K562 (cell line): ENCODE measurements around the gene ECE2. TPM values are rescaled to one million over a fixed set of nuclear protein-coding genes. Genes with fewer than 3 reads are reported as not detected.

Experiments used
- ATAC-seq: fragments of 200-7000 bp; cut with Tn5 transposase; 3 replicates; pipeline ENCODE4 v1.9.1; 2020; ENCODE audit warnings: moderate library complexity
- BruUV-seq: library from RNA; stranded (reverse); fragments of 400-500 nt; replicated peaks from 2 replicates; lab custom pipeline; 2021; lab: Mats Ljungman, UMichigan
- CTCF ChIA-PET: fragments of 300-600 bp; formaldehyde crosslinking; extraction: SDS; loops from one replicate; lab custom pipeline; 2021; ENCODE audit warnings: low intra/inter-chr PET ratio; lab: Yijun Ruan, JAX
- POLR2A ChIA-PET: fragments of 300-600, 350-650 bp; sonication (Branson Sonifier 250); formaldehyde crosslinking; extraction: SDS; loops from one replicate; lab custom pipeline; 2021; ENCODE audit warnings: antibody characterized with exemption, inconsistent platforms; lab: Yijun Ruan, JAX
- DNase-seq, 4 experiments: peaks; one replicate each; pipeline versions ENCODE4 v3.0.0 to v3.0.0-alpha.2; 2011 to 2018; ENCODE audit warnings: low spot score in 3 of 4, mixed read lengths in 3 of 4; ENCODE audit errors: extremely low read depth in 1 of 4
- FAIRE-seq: peaks from 2 replicates; lab custom pipeline; 2011; peaks lifted over from hg19 to GRCh38; lab: Jason Lieb, UNC
- H2AFZ ChIP-seq: 2 replicates; pipeline ENCODE4 v1.6.0; 2011; ENCODE audit warnings: low read depth, low read length, control low read depth, inconsistent platforms
- H3K27ac ChIP-seq: fragments of 200-600 bp; 3 replicates; pipeline ENCODE4 v1.8.0; 2011; ENCODE audit warnings: low read depth, mild to moderate bottlenecking, control low read depth, inconsistent platforms, low read length, moderate library complexity, mixed read lengths; ENCODE audit errors: extremely low read depth
- H3K27me3 ChIP-seq, 2 experiments: fragments of 300-600 bp in 1 of 2; 2 replicates in 1 of 2; 3 replicates in 1 of 2; pipeline versions ENCODE4 v1.6.0 to v1.8.0; 2011; ENCODE audit warnings: inconsistent platforms in 2 of 2, low read length in 2 of 2, mild to moderate bottlenecking in 1 of 2, mixed read lengths in 1 of 2, moderate library complexity in 1 of 2; ENCODE audit not compliant: control insufficient read depth in 2 of 2, insufficient read depth in 2 of 2
- H3K36me3 ChIP-seq: fragments of 300-600 bp; 3 replicates; pipeline ENCODE4 v1.8.0; 2011; ENCODE audit warnings: mild to moderate bottlenecking, low read length, inconsistent platforms; ENCODE audit not compliant: control insufficient read depth, insufficient read depth
- H3K4me1 ChIP-seq, 2 experiments: fragments of 200-600 bp in 1 of 2; replicated peaks in 1 of 2; 2 replicates in 1 of 2; 3 replicates in 1 of 2; pipeline versions ENCODE4 v1.5.1 to v1.8.0; 2011; ENCODE audit warnings: inconsistent platforms in 2 of 2, low read length in 2 of 2, mild to moderate bottlenecking in 1 of 2, mixed read lengths in 1 of 2, moderate library complexity in 1 of 2; ENCODE audit not compliant: control insufficient read depth in 2 of 2, insufficient read depth in 2 of 2
- H3K4me2 ChIP-seq: 2 replicates; pipeline ENCODE4 v1.6.1; 2011; ENCODE audit warnings: low read length, control low read depth, inconsistent platforms, mixed read lengths; ENCODE audit not compliant: insufficient read depth
- H3K4me3 ChIP-seq: fragments of 200-600 bp; sonication (generic), shearing (Covaris generic); 2 replicates; pipeline ENCODE4 v1.5.1; 2016; ENCODE audit warnings: control low read depth, inconsistent platforms
- H3K79me2 ChIP-seq: fragments of 200-600 bp; 3 replicates; pipeline ENCODE4 v1.8.0; 2011; ENCODE audit warnings: low read length, inconsistent platforms; ENCODE audit not compliant: control insufficient read depth, insufficient read depth
- H3K9ac ChIP-seq, 2 experiments: 2 replicates each; pipeline versions ENCODE4 v1.6.0 to v1.6.1; 2011; ENCODE audit warnings: low read depth in 2 of 2, low read length in 2 of 2, control low read depth in 1 of 2, inconsistent platforms in 1 of 2, mild to moderate bottlenecking in 1 of 2, mixed read lengths in 1 of 2; ENCODE audit not compliant: insufficient read depth in 1 of 2
- H3K9me1 ChIP-seq: one replicate; pipeline ENCODE4 v1.6.0; 2011; ENCODE audit warnings: inconsistent platforms, mild to moderate bottlenecking, low read length, moderate library complexity; ENCODE audit not compliant: control insufficient read depth, insufficient read depth
- H3K9me3 ChIP-seq: replicated peaks from 2 replicates; pipeline ENCODE4 v1.5.1; 2011; ENCODE audit warnings: low read depth, low read length, inconsistent platforms; ENCODE audit not compliant: control insufficient read depth, insufficient read depth
- H4K20me1 ChIP-seq: replicated peaks from 2 replicates; pipeline ENCODE4 v1.6.1; 2011; ENCODE audit warnings: low read length, inconsistent platforms, mixed read lengths; ENCODE audit not compliant: control insufficient read depth, insufficient read depth
- ELK3 ChIP-seq: fragments of 450-650 bp; formaldehyde crosslinking; IDR thresholded peaks from 2 replicates; pipeline ENCODE4 v1.4.0; 2020; ENCODE audit warnings: mild to moderate bottlenecking
- PKNOX1 ChIP-seq: fragments of 450-650 bp; IDR thresholded peaks from 2 replicates; pipeline ENCODE4 v1.6.1; 2016
- POLR2G ChIP-seq: fragments of 200-400 bp; formaldehyde crosslinking; IDR thresholded peaks from 2 replicates; pipeline ENCODE4 v1.6.1; 2017; ENCODE audit warnings: low read depth, mild to moderate bottlenecking, antibody characterized with exemption, low read length, moderate library complexity
- WGBS: fragments of 100-300 bp; shearing (Covaris generic); methylation state at CpG from one replicate; pipeline ENCODE4 v1.1.6; 2016; ENCODE audit warnings: low coverage, mixed read lengths; ENCODE audit not compliant: insufficient coverage; ENCODE audit errors: missing lambda C conversion rate; 5-methylcytosine and 5-hydroxymethylcytosine counted together
- in situ Hi-C: fragments of 300-500 bp; cut with MboI; formaldehyde crosslinking; loops from 4 replicates; pipeline ENCODE4 v1.15.0; 2018; ENCODE audit warnings: inconsistent platforms, mixed read lengths
- intact Hi-C: fragments of 100-400 bp; cut with micrococcal nuclease; formaldehyde crosslinking; loops from 2 replicates; pipeline ENCODE4 v1.14.2; 2022
- polyA plus RNA-seq, 8 experiments: library from polyadenylated mRNA; depleted of rRNA in 4 of 8; stranded (reverse) in 5 of 8; unstranded in 3 of 8; fragments of >200 nt; fragmentation: Nextera tagmentation in 2 of 8; fragmentation: Illumina TruSeq in 1 of 8; extraction: Ambion mirVana in 2 of 8; extraction: Trizol in 1 of 8; gene quantifications; 2 replicates each; pipeline versions ENCODE4 v1.2.1 to v1.2.3, GENCODE V29; 2011 to 2014; ENCODE audit warnings: inconsistent platforms in 1 of 8, missing spikeins in 1 of 8
- total RNA-seq, 7 experiments: library from RNA; depleted of rRNA in 6 of 7; stranded (reverse); fragments of >200 nt in 6 of 7; fragmentation: Illumina TruSeq in 2 of 7; extraction: Trizol in 2 of 7; gene quantifications; 2 replicates each; pipeline versions ENCODE4 v1.2.1 to v1.2.3, GENCODE V29; 2011 to 2021; ENCODE audit warnings: low replicate concordance in 1 of 7

The ECE2 gene
- total and polyA plus RNA-seq, 9 of the 15 experiments (the other 6 are each of a cell fraction or from before 2014, with no cell fraction given), result not detected

- DNase-seq (no peak), ATAC-seq (no peak), FAIRE-seq (no peak)
- no peak overlapping the region for H3K9ac ChIP-seq
- intact Hi-C loops, result loop anchor here (5.0 to 10.0 kb wide), 2 partner anchors 92 to 195 kb away; no protein-coding TSS in a partner anchor
- H3K4me1 ChIP-seq, result peaks cover 0 to 24% of the 10 kb centered on the region in 2 experiments; a peak in 3 of 5 replicates
- TF ChIP-seq POLR2G (peak; percentile 61), ELK3 (CRISPR knock-in tag) (no peak), PKNOX1 (no peak)
- no peaks in the 10 kb centered on the region for H3K9me1 ChIP-seq
- no peaks in the 10 kb centered on the region for H3K9me3 ChIP-seq
- POLR2A ChIA-PET, result interaction anchor here (1.2 to 1.6 kb wide), 3 partner anchors 10 to 56 kb away, joined by 3 to 9 read pairs (median 6); partner anchors contain the start of gene VWA5B2
- no peak overlapping the region for H2AFZ ChIP-seq
- BruUV-seq, result no TSS peak
- no peaks in the 10 kb centered on the region for H3K79me2 ChIP-seq
- H3K36me3 ChIP-seq, result peaks cover 28% of the 10 kb centered on the region; the same call in 2 of the 3 replicates
- H4K20me1 ChIP-seq, result peaks cover 27% of the 10 kb centered on the region
- WGBS, result 36% methylated on average over 6 of the region's 7 CpGs
- CTCF ChIA-PET, result interaction anchor here (0.6 to 1.1 kb wide), 2 partner anchors 106 to 342 kb away, joined by 3 read pairs; no protein-coding TSS in a partner anchor
- in situ Hi-C loops, result loop anchor here (10.0 kb wide), 1 partner anchor 225 kb away; the partner anchor contains the start of gene ABCC5
- H3K4me3 ChIP-seq, result no peak overlapping the region
- H3K27me3 ChIP-seq, result peaks cover 0 to 18% of the 10 kb centered on the region in 2 experiments; a peak in 2 of 5 replicates
- no peak overlapping the region for H3K4me2 ChIP-seq
- no peak overlapping the region for H3K27ac ChIP-seq
Measured at GRCh38 chr3:184239708-184240107, 36.1 kb upstream of the ECE2 start.
